Stomach (tissue), 4 donors: Measurements from ENCODE around the gene THADA.

Source experiments
- CTCF ChIP-seq, 7 experiments: fragments of 450-650 bp in 4 of 7; fragments of 200-600 bp in 3 of 7; sonication (generic) in 3 of 7; IDR thresholded peaks; one replicate each; pipeline ENCODE4 v1.5.1; 2016 to 2019; ENCODE audit warnings: antibody characterized with exemption in 7 of 7, control low read depth in 2 of 7, mild to moderate bottlenecking in 1 of 7
- EP300 ChIP-seq: sonication (generic); formaldehyde crosslinking; IDR thresholded peaks from one replicate; pipeline ENCODE4 v1.6.1; 2017; ENCODE audit warnings: antibody characterized with exemption
- POLR2AphosphoS5 ChIP-seq, 3 donors: sonication (generic); formaldehyde crosslinking; IDR thresholded peaks; one replicate each; pipeline ENCODE4 v1.6.1; 2016; ENCODE audit warnings: antibody characterized with exemption in 3 of 3

- TF ChIP-seq CTCF (IDR thresholded peaks at IDR 0.05) (no peak), POLR2AphosphoS5 (IDR thresholded peaks at IDR 0.05) (no peak), EP300 (no peak)
These were observed 262.1 kb downstream of the THADA start for GRCh38 chr2:43333656-43334144.
